ENCODE data around the gene MAP3K13.

The MAP3K13 gene

GRCh38 chr3:185362850-185363661 is at the start of gene MAP3K13:
TSS of gene MAP3K13 (plus strand) at chr3:185363136. CDS start at chr3:185428582, 65,446 bp downstream.
- peak within 1 kb of the TSS; percentile 60 to 61 for H3K4me3 ChIP-seq

GRCh38 chr3:185313693-185314246 is 49.2 kb upstream of the MAP3K13 start:
- H3K4me3 ChIP-seq, result no peak overlapping the region
- peaks cover 0 to 16% (median 0%) of the 10 kb centered on the region in 4 donors for H3K4me1 ChIP-seq
- H3K36me3 ChIP-seq, result peaks cover 6 to 15% (median 9%) of the 10 kb centered on the region in 3 donors
- peaks cover 0 to 14% (median 6%) of the 10 kb centered on the region in 3 donors for H3K9me3 ChIP-seq
- no peak for DNase-seq
- no peak for TF ChIP-seq CTCF (IDR thresholded peaks at IDR 0.05)
- no peak overlapping the region for H3K27ac ChIP-seq
- no peaks in the 10 kb centered on the region for H3K27me3 ChIP-seq
- intact Hi-C loops (cut with DNase I; ENCODE audit: low total_unique reads), result no loop called here

More at GRCh38 chr3:185362850-185363661, at the start of gene MAP3K13:
- Histone ChIP-seq H3K9me3 (no peaks in the 10 kb centered on the region), H3K4me1 (peaks cover 0 to 4% (median 0%) of the 10 kb centered on the region in 4 donors), H3K36me3 (no peaks in the 10 kb centered on the region), H3K27ac (peak within 1 kb of the TSS; percentile 62 to 77), H3K27me3 (no peaks in the 10 kb centered on the region)
- intact Hi-C loops (cut with DNase I; ENCODE audit: low total_unique reads), result no loop called here
- DNase-seq, result peak; percentile 86 to 87
- TF ChIP-seq CTCF (IDR thresholded peaks at IDR 0.05), result no peak

- no peak for TF ChIP-seq CTCF (IDR thresholded peaks at IDR 0.05)
- peak overlapping the region in 1 of 2 donors; percentile 25 for H3K27ac ChIP-seq
These were observed 46.1 kb upstream of the MAP3K13 start for GRCh38 chr3:185316740-185317412.

GRCh38 chr3:185317674-185318073 is 45.3 kb upstream of the MAP3K13 start:
- intact Hi-C loops (cut with DNase I; ENCODE audit: low total_unique reads), result no loop called here
- no peaks in the 10 kb centered on the region for H3K27me3 ChIP-seq
- TF ChIP-seq CTCF (IDR thresholded peaks at IDR 0.05), result no peak
- DNase-seq, result no peak
- H3K36me3 ChIP-seq, result no peaks in the 10 kb centered on the region
- H3K9me3 ChIP-seq, result no peaks in the 10 kb centered on the region
- peaks cover 0 to 16% (median 0%) of the 10 kb centered on the region in 4 donors for H3K4me1 ChIP-seq
- H3K27ac ChIP-seq, result no peak overlapping the region
- no peak overlapping the region for H3K4me3 ChIP-seq

More at GRCh38 chr3:185316740-185317412, 46.1 kb upstream of the MAP3K13 start:
- H3K4me1 ChIP-seq, result peaks cover 0 to 16% (median 0%) of the 10 kb centered on the region in 4 donors
- no peak for DNase-seq
- no peaks in the 10 kb centered on the region for H3K9me3 ChIP-seq
- no peak overlapping the region for H3K4me3 ChIP-seq
- intact Hi-C loops (cut with DNase I; ENCODE audit: low total_unique reads), result no loop called here
- no peaks in the 10 kb centered on the region for H3K36me3 ChIP-seq
- no peaks in the 10 kb centered on the region for H3K27me3 ChIP-seq

- Histone ChIP-seq H3K4me1 (peaks cover 0 to 16% (median 0%) of the 10 kb centered on the region in 4 donors), H3K36me3 (no peaks in the 10 kb centered on the region), H3K4me3 (no peak overlapping the region), H3K27me3 (no peaks in the 10 kb centered on the region), H3K27ac (no peak overlapping the region), H3K9me3 (no peaks in the 10 kb centered on the region)
- no peak for DNase-seq
- TF ChIP-seq CTCF (IDR thresholded peaks at IDR 0.05), result no peak
- intact Hi-C loops (cut with DNase I; ENCODE audit: low total_unique reads), result no loop called here
These were observed 44.8 kb upstream of the MAP3K13 start for GRCh38 chr3:185318141-185318540.
